ENCODE data around the gene CLCN2.

- TF ChIP-seq, protein P1, sequence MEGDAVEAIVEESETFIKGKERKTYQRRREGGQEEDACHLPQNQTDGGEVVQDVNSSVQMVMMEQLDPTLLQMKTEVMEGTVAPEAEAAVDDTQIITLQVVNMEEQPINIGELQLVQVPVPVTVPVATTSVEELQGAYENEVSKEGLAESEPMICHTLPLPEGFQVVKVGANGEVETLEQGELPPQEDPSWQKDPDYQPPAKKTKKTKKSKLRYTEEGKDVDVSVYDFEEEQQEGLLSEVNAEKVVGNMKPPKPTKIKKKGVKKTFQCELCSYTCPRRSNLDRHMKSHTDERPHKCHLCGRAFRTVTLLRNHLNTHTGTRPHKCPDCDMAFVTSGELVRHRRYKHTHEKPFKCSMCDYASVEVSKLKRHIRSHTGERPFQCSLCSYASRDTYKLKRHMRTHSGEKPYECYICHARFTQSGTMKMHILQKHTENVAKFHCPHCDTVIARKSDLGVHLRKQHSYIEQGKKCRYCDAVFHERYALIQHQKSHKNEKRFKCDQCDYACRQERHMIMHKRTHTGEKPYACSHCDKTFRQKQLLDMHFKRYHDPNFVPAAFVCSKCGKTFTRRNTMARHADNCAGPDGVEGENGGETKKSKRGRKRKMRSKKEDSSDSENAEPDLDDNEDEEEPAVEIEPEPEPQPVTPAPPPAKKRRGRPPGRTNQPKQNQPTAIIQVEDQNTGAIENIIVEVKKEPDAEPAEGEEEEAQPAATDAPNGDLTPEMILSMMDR (IDR thresholded peaks at IDR 0.05), result no peak
- TF ChIP-seq POLR2A (IDR thresholded peaks at IDR 0.05), result no peak
These were observed 36.1 kb downstream of the CLCN2 start for GRCh38 chr3:184325269-184325668.

All from adrenal gland (tissue), 5 donors.